SK-N-SH (cell line): ENCODE data around the gene C7orf25. TPM values are rescaled to one million over a fixed set of nuclear protein-coding genes. Genes with fewer than 3 reads are reported as not detected.
A peak's percentile ranks its signal among the peaks of the same experiment; 100 is the strongest.

Experiments used
- CTCF ChIA-PET: fragments of 300-600, 350-600 bp; formaldehyde crosslinking; extraction: SDS; loops from one replicate; lab custom pipeline; 2021; lab: Yijun Ruan, JAX
- POLR2A ChIA-PET: fragments of 350-600 bp; sonication (Branson Sonifier 250); formaldehyde crosslinking; extraction: SDS; loops from one replicate; lab custom pipeline; 2020; ENCODE audit warnings: antibody characterized with exemption, inconsistent platforms; lab: Yijun Ruan, JAX
- DNase-seq: peaks from one replicate; pipeline ENCODE4 v3.0.0; 2012
- H2AFZ ChIP-seq: fragments of 200-600 bp; sonication (generic); 2 replicates; pipeline ENCODE4 v1.8.1; 2016; ENCODE audit warnings: antibody characterized with exemption, mild to moderate bottlenecking, low read depth
- H3F3A ChIP-seq: fragments of 200-600 bp; sonication (generic); replicated peaks from 2 replicates; pipeline ENCODE3; 2016; ENCODE audit warnings: antibody characterized with exemption, mild to moderate bottlenecking; ENCODE audit not compliant: insufficient read depth
- H3K27ac ChIP-seq, 2 experiments: fragments of 200-500 bp in 1 of 2; fragments of 200-600 bp in 1 of 2; sonication (Bioruptor generic) in 1 of 2; sonication (generic), shearing (Covaris generic) in 1 of 2; 2 replicates each; pipeline versions ENCODE4 v1.5.1 to v1.6.1; 2014 to 2016; ENCODE audit warnings: low read depth in 2 of 2, inconsistent platforms in 1 of 2, low read length in 1 of 2, mild to moderate bottlenecking in 1 of 2, mixed read lengths in 1 of 2
- H3K27me3 ChIP-seq: fragments of 200-600 bp; sonication (generic), shearing (Covaris generic); 2 replicates; pipeline ENCODE4 v1.6.1; 2016; ENCODE audit warnings: mixed run types; ENCODE audit not compliant: insufficient read depth
- H3K36me3 ChIP-seq, 2 experiments: fragments of 200-500 bp in 1 of 2; fragments of 200-600 bp in 1 of 2; sonication (Bioruptor generic) in 1 of 2; sonication (generic) in 1 of 2; replicated peaks in 1 of 2; 2 replicates each; pipeline versions ENCODE3 to v1.5.1; 2014 to 2016; ENCODE audit warnings: low read length in 1 of 2, mild to moderate bottlenecking in 1 of 2; ENCODE audit not compliant: insufficient read depth in 2 of 2, control insufficient read depth in 1 of 2
- H3K4me1 ChIP-seq, 2 experiments: fragments of 200-500 bp in 1 of 2; fragments of 200-600 bp in 1 of 2; sonication (Bioruptor generic) in 1 of 2; sonication (generic), shearing (Covaris generic) in 1 of 2; 2 replicates each; pipeline versions ENCODE4 v1.5.1 to v1.6.1; 2014 to 2016; ENCODE audit warnings: low read depth in 1 of 2, low read length in 1 of 2, mixed run types in 1 of 2; ENCODE audit not compliant: insufficient read depth in 2 of 2, control insufficient read depth in 1 of 2
- H3K4me2 ChIP-seq: fragments of 200-600 bp; sonication (generic), shearing (Covaris generic); 2 replicates; pipeline ENCODE4 v1.6.1; 2017; ENCODE audit warnings: mixed run types
- H3K4me3 ChIP-seq, 2 experiments: fragments of 200-500 bp in 1 of 2; fragments of 200-600 bp in 1 of 2; sonication (Bioruptor generic) in 1 of 2; sonication (generic), shearing (Covaris generic) in 1 of 2; 2 replicates each; pipeline versions ENCODE4 v1.5.1 to v1.8.1; 2014 to 2016; ENCODE audit warnings: low read depth in 2 of 2, inconsistent platforms in 1 of 2, low read length in 1 of 2, mild to moderate bottlenecking in 1 of 2, mixed read lengths in 1 of 2, moderate library complexity in 1 of 2
- H3K79me2 ChIP-seq: fragments of 200-600 bp; sonication (generic); 2 replicates; pipeline ENCODE4 v1.8.1; 2017; ENCODE audit warnings: mild to moderate bottlenecking; ENCODE audit not compliant: insufficient read depth
- H3K9ac ChIP-seq: fragments of 200-600 bp; sonication (generic); 2 replicates; pipeline ENCODE4 v1.6.1; 2017; ENCODE audit warnings: mixed run types
- H3K9me2 ChIP-seq: fragments of 200-600 bp; sonication (generic); 2 replicates; pipeline ENCODE4 v1.6.1; 2017; ENCODE audit warnings: mixed run types
- H3K9me3 ChIP-seq: fragments of 200-600 bp; sonication (generic); 2 replicates; pipeline ENCODE4 v1.6.1; 2017; ENCODE audit warnings: mixed run types, mild to moderate bottlenecking, moderate library complexity
- H4K20me1 ChIP-seq: fragments of 200-600 bp; sonication (generic); 2 replicates; pipeline ENCODE4 v1.6.1; 2017; ENCODE audit warnings: mild to moderate bottlenecking, mixed run types; ENCODE audit not compliant: insufficient read depth
- CHD2 ChIP-seq: fragments of 150-350 bp; IDR thresholded peaks from 2 replicates; pipeline ENCODE4 v1.6.1; 2018; ENCODE audit warnings: low read length; ENCODE audit not compliant: partially characterized antibody
- CTCF ChIP-seq: fragments of 200-600 bp; sonication (generic); IDR thresholded peaks from 2 replicates; pipeline ENCODE4 v1.6.1; 2017; ENCODE audit warnings: antibody characterized with exemption, mild to moderate bottlenecking, moderate library complexity
- FOXM1 ChIP-seq: IDR thresholded peaks from 2 replicates; pipeline ENCODE4 v1.4.0; 2012; ENCODE audit warnings: low read depth, mild to moderate bottlenecking
- JUND ChIP-seq: IDR thresholded peaks from 2 replicates; pipeline ENCODE4 v1.4.0; 2012
- MXI1 ChIP-seq: IDR thresholded peaks from 2 replicates; pipeline ENCODE4 v1.6.1; 2012; ENCODE audit warnings: mild to moderate bottlenecking, low read depth, low read length, improper control_type of control experiment
- RAD21 ChIP-seq: IDR thresholded peaks from 2 replicates; pipeline ENCODE4 v1.6.1; 2012; ENCODE audit warnings: mild to moderate bottlenecking, low read length
- RCOR1 ChIP-seq: fragments of 150-350 bp; IDR thresholded peaks from 2 replicates; pipeline ENCODE4 v1.6.1; 2017; ENCODE audit warnings: antibody characterized with exemption, low read length
- SIN3A ChIP-seq: IDR thresholded peaks from 2 replicates; pipeline ENCODE4 v1.6.1; 2012; ENCODE audit warnings: low read depth, mild to moderate bottlenecking, low read length, moderate library complexity, borderline replicate concordance
- SMC3 ChIP-seq: IDR thresholded peaks from 2 replicates; pipeline ENCODE4 v1.6.1; 2012; ENCODE audit warnings: low read depth, low read length, improper control_type of control experiment
- WGBS: methylation state at CpG from one replicate; pipeline ENCODE4 v1.1.6; 2017; ENCODE audit warnings: low lambda C conversion rate; 5-methylcytosine and 5-hydroxymethylcytosine counted together
- polyA plus RNA-seq, 3 experiments: library from polyadenylated mRNA; depleted of rRNA; stranded (reverse); fragments of >200 nt; gene quantifications; 2 replicates each; pipeline ENCODE4 v1.2.3, GENCODE V29; 2012

Gene C7orf25
- polyA plus RNA-seq, 1 of the 3 experiments (the other 2 are of a cell fraction) = 6.1 TPM

DNA sequence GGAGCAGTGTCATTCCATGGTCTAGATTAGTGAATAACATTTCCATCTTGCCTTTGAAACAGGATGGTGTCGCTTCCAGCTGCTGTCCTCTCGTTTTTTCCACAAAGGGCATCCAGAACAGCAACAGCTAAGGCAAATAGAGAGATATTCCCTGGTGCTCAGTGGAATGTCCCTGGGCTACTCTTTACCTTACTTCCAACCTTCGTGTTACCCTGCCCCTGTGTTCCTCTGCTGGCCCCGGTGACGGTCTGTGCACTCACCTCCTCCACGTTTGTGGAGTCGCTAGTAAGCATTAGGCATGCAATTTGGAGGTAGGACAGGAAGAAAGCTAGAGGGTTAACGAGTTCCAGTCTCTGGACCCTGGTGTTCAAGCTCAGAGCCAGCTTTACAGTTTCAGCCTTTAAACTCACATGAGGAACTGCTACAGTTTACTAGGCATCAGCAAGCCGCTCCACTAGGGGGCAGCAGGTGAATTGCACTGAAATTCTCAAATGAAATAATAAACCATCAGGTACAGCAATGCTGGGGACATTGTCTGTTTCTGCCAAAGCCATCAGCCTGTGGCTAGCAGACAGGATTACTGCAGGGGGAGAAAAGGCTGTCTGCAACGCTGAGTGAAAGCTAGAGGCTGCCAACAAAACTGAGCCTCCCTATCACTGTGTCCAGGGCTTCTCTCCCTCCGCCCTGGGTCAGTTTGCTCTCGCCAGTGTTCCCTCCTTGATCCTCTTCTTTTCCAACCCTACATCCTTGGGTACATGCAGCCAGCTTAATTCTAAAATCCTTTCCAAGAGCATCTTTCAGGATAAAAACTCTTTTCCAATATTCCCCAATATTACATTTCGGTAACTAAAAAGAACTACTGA is 29.3 kb upstream of the C7orf25 start:
- Histone ChIP-seq H3K4me3 (no peak overlapping the region), H3K79me2 (peaks cover under 1% of the 10 kb centered on the region; the same call in 1 of the 2 replicates), H3K27ac (no peak overlapping the region), H3F3A (no peaks in the 10 kb centered on the region), H4K20me1 (no peaks in the 10 kb centered on the region), H3K9ac (no peak overlapping the region), H3K36me3 (peaks cover 28 to 38% of the 10 kb centered on the region in 2 experiments), H3K4me2 (no peak overlapping the region), H3K4me1 (peaks cover 0 to 3% of the 10 kb centered on the region in 2 experiments; a peak in 1 of 4 replicates), H2AFZ (no peak overlapping the region), H3K27me3 (no peaks in the 10 kb centered on the region), H3K9me3 (no peaks in the 10 kb centered on the region), H3K9me2 (no peaks in the 10 kb centered on the region)
- ChIA-PET CTCF (interaction anchor here (0.6 to 2.2 kb wide), 85 partner anchors 11 to 938 kb away, joined by 3 to 81 read pairs (median 4); partner anchors contain the start of genes C7orf25, COA1, MRPL32 and PSMA2), POLR2A (interaction anchor here (1.2 kb wide), 1 partner anchor 693 kb away, joined by 3 read pairs; no protein-coding TSS in a partner anchor)
- DNase-seq = peak; percentile 62
- TF ChIP-seq RCOR1 (peak; percentile 49; the same call in 1 of the 2 replicates), RAD21 (peak; percentile 94), CHD2 (peak; percentile 12), SIN3A (no peak), MXI1 (no peak), SMC3 (peak; percentile 92), FOXM1 (no peak), JUND (no peak), CTCF (peak; percentile 99)
- WGBS = 62% methylated on average over 13 of the region's 13 CpGs

DNA sequence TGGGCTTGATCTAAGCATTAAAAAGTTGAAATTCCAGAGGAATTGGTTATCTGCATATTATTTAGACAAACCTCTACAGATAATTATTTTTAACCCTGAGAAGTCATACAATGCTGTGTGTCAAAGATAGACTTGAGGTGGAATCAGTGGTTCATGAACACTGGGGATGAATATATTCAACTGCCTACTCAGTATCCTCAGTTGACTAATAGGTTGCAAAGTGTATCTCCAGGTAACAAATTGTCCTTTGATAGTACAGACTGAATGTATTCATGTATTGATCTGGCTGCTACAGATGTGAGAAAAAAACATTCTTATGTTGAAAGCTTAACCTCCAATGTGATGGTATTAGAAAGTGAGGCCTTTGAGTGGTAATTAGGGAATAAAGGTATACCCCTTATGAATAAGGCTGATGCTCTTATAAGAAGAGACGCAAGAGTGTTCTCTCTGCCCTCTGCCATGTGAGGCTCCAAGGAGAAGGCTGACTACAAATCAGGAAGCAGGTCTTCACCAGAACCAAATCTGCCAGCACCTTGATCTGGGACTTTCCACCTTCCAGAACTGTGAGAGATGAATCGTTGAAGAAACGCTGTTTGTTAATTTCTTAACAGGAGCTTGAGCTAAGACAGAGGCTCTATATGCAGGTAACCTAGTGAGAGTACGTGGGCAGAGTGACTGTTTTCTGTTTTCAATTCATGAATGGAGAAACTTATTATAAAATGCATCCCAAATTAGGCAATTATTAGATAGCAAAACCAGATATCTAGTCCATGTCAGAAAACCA is 27.8 kb upstream of the C7orf25 start:
- CTCF ChIA-PET = interaction anchor here (0.6 to 1.4 kb wide), 4 partner anchors 10 to 899 kb away, joined by 3 to 7 read pairs (median 3); no protein-coding TSS in a partner anchor
- no peak overlapping the region for H3K9ac ChIP-seq
- H3F3A ChIP-seq = no peaks in the 10 kb centered on the region
- H3K9me3 ChIP-seq = no peaks in the 10 kb centered on the region
- H3K4me3 ChIP-seq = no peak overlapping the region
- H3K4me2 ChIP-seq = no peak overlapping the region
- peaks cover 43 to 54% of the 10 kb centered on the region in 2 experiments for H3K36me3 ChIP-seq
- 85% methylated on average over 4 of the region's 4 CpGs for WGBS
- DNase-seq = no peak
- no peak for TF ChIP-seq MXI1
- no peak for TF ChIP-seq RCOR1
- TF ChIP-seq CTCF = no peak
- H3K27me3 ChIP-seq = no peaks in the 10 kb centered on the region
- no peak overlapping the region for H3K27ac ChIP-seq
- no peaks in the 10 kb centered on the region for H3K9me2 ChIP-seq
- peaks cover 11% of the 10 kb centered on the region for H3K79me2 ChIP-seq
- H2AFZ ChIP-seq = no peak overlapping the region
- H4K20me1 ChIP-seq = no peaks in the 10 kb centered on the region; the same call in 1 of the 2 replicates
- POLR2A ChIA-PET = no interaction called here
- peaks cover 0 to 3% of the 10 kb centered on the region in 2 experiments; a peak in 2 of 4 replicates for H3K4me1 ChIP-seq
